Astrocyte (in vitro differentiated cells and primary cell): Measurements from ENCODE around the gene SCN2B. TPM values are rescaled to one million over a fixed set of nuclear protein-coding genes. Genes with fewer than 3 reads are reported as not detected.

Source experiments
- DNase-seq: peaks from one replicate; pipeline ENCODE4 v3.0.0-alpha.2; 2010; ENCODE audit warnings: low read depth
- FAIRE-seq: peaks from 2 replicates; lab custom pipeline; 2011; peaks lifted over from hg19 to GRCh38; lab: Jason Lieb, UNC
- H2AFZ ChIP-seq: 2 replicates; pipeline ENCODE4 v1.6.0; 2012; ENCODE audit warnings: low read depth, low read length, inconsistent platforms
- H3K27ac ChIP-seq: 2 replicates; pipeline ENCODE4 v1.5.1; 2011; ENCODE audit warnings: low read depth, low read length, inconsistent platforms
- H3K27me3 ChIP-seq: 2 replicates; pipeline ENCODE4 v1.6.0; 2011; ENCODE audit warnings: low read length, inconsistent platforms; ENCODE audit not compliant: insufficient read depth
- H3K36me3 ChIP-seq: 2 replicates; pipeline ENCODE4 v1.5.1; 2011; ENCODE audit warnings: low read length, inconsistent platforms; ENCODE audit not compliant: insufficient read depth
- H3K4me1 ChIP-seq: 2 replicates; pipeline ENCODE4 v1.5.1; 2011; ENCODE audit warnings: low read length, inconsistent platforms; ENCODE audit not compliant: insufficient read depth
- H3K4me2 ChIP-seq: 2 replicates; pipeline ENCODE4 v1.6.0; 2012; ENCODE audit warnings: low read length, inconsistent platforms
- H3K4me3 ChIP-seq: 2 replicates; pipeline ENCODE4 v1.5.1; 2011; ENCODE audit warnings: low read depth, mild to moderate bottlenecking, low read length, inconsistent platforms; ENCODE audit not compliant: insufficient read depth
- H3K79me2 ChIP-seq: 2 replicates; pipeline ENCODE4 v1.6.0; 2012; ENCODE audit warnings: mild to moderate bottlenecking, low read length, inconsistent platforms; ENCODE audit not compliant: insufficient read depth
- H3K9ac ChIP-seq: 2 replicates; pipeline ENCODE4 v1.6.0; 2012; ENCODE audit warnings: mild to moderate bottlenecking, low read length, inconsistent platforms
- H3K9me3 ChIP-seq: 2 replicates; pipeline ENCODE4 v1.5.1; 2012; ENCODE audit warnings: low read depth, mild to moderate bottlenecking, low read length, inconsistent platforms; ENCODE audit not compliant: insufficient read depth
- H4K20me1 ChIP-seq: 2 replicates; pipeline ENCODE4 v1.6.0; 2012; ENCODE audit warnings: low read length, inconsistent platforms; ENCODE audit not compliant: insufficient read depth
- H3K27ac Mint-ChIP-seq: one replicate; pipeline ENCODE4 v1.8.0; 2021; ENCODE audit warnings: mild to moderate bottlenecking, mixed read lengths; ENCODE audit not compliant: unreplicated experiment
- H3K27me3 Mint-ChIP-seq: one replicate; pipeline ENCODE4 v1.8.0; 2021; ENCODE audit warnings: low read depth, mixed read lengths; ENCODE audit not compliant: unreplicated experiment
- H3K36me3 Mint-ChIP-seq: one replicate; pipeline ENCODE4 v1.8.0; 2021; ENCODE audit warnings: low read depth, mixed read lengths; ENCODE audit not compliant: unreplicated experiment
- H3K4me1 Mint-ChIP-seq: one replicate; pipeline ENCODE4 v1.8.0; 2021; ENCODE audit warnings: low read depth, mixed read lengths; ENCODE audit not compliant: unreplicated experiment
- H3K4me3 Mint-ChIP-seq: one replicate; pipeline ENCODE4 v1.8.0; 2021; ENCODE audit warnings: mild to moderate bottlenecking, moderate library complexity, mixed read lengths; ENCODE audit not compliant: unreplicated experiment
- H3K9me3 Mint-ChIP-seq: one replicate; pipeline ENCODE4 v1.8.0; 2021; ENCODE audit warnings: mild to moderate bottlenecking, mixed read lengths; ENCODE audit not compliant: unreplicated experiment
- CTCF ChIP-seq: IDR thresholded peaks from 2 replicates; pipeline ENCODE4 v1.5.1; 2011; ENCODE audit warnings: low read depth, mild to moderate bottlenecking, inconsistent platforms, low read length, moderate library complexity; ENCODE audit not compliant: insufficient read depth
- EZH2 ChIP-seq: IDR thresholded peaks from 2 replicates; pipeline ENCODE4 v1.6.1; 2012; ENCODE audit warnings: mild to moderate bottlenecking, low read length, inconsistent platforms; ENCODE audit not compliant: insufficient read depth
- total RNA-seq: library from RNA; stranded (reverse); gene quantifications from 2 replicates; pipeline ENCODE4 v1.2.1, GENCODE V29; 2021

The SCN2B gene
- total RNA-seq, 1 donor from 2014 or later, result 0.18 TPM

GRCh38 chr11:118152020-118152551, 24.4 kb downstream of the SCN2B start:
- H3K9ac ChIP-seq, result peak overlapping the region; percentile 27
- H3K36me3 ChIP-seq, result no peaks in the 10 kb centered on the region
- no peaks in the 10 kb centered on the region for H3K36me3 Mint-ChIP-seq
- no peaks in the 10 kb centered on the region for H3K9me3 Mint-ChIP-seq
- H3K4me1 Mint-ChIP-seq, result no peaks in the 10 kb centered on the region
- H3K27me3 Mint-ChIP-seq, result peaks cover 87% of the 10 kb centered on the region
- peak overlapping the region; percentile 71 for H2AFZ ChIP-seq
- FAIRE-seq (no peak), DNase-seq (no peak)
- H3K27ac Mint-ChIP-seq, result no peak overlapping the region
- TF ChIP-seq EZH2, result no peak
- TF ChIP-seq CTCF, result no peak
- H3K4me3 ChIP-seq, result peak overlapping the region; percentile 52
- peak overlapping the region; percentile 90 for H3K4me2 ChIP-seq
- peak overlapping the region; percentile 67 for H3K4me3 Mint-ChIP-seq
- no peaks in the 10 kb centered on the region for H3K79me2 ChIP-seq
- no peaks in the 10 kb centered on the region for H3K9me3 ChIP-seq
- no peaks in the 10 kb centered on the region for H4K20me1 ChIP-seq
- H3K27me3 ChIP-seq, result peaks cover 52% of the 10 kb centered on the region
- peaks cover 12% of the 10 kb centered on the region for H3K4me1 ChIP-seq
- H3K27ac ChIP-seq, result no peak overlapping the region

- Histone ChIP-seq H3K4me1 (peaks cover 12% of the 10 kb centered on the region), H3K27ac (no peak overlapping the region), H3K9me3 (no peaks in the 10 kb centered on the region), H3K79me2 (no peaks in the 10 kb centered on the region), H3K27me3 (peaks cover 47% of the 10 kb centered on the region), H3K9ac (no peak overlapping the region), H4K20me1 (no peaks in the 10 kb centered on the region), H3K36me3 (no peaks in the 10 kb centered on the region), H3K4me3 (no peak overlapping the region), H2AFZ (no peak overlapping the region), H3K4me2 (peak overlapping the region; percentile 90)
- H3K27me3 Mint-ChIP-seq, result peaks cover 84% of the 10 kb centered on the region
- no peak for TF ChIP-seq EZH2
- H3K9me3 Mint-ChIP-seq, result no peaks in the 10 kb centered on the region
- H3K4me1 Mint-ChIP-seq, result peaks cover under 1% of the 10 kb centered on the region
- DNase-seq (peak; percentile 50), FAIRE-seq (no peak)
- H3K36me3 Mint-ChIP-seq, result no peaks in the 10 kb centered on the region
- no peak overlapping the region for H3K4me3 Mint-ChIP-seq
- no peak overlapping the region for H3K27ac Mint-ChIP-seq
Measured at GRCh38 chr11:118151431-118151830, 25.0 kb downstream of the SCN2B start.

- no peaks in the 10 kb centered on the region for H3K9me3 Mint-ChIP-seq
Measured at GRCh38 chr11:118149493-118149892, 26.9 kb downstream of the SCN2B start.

More at GRCh38 chr11:118149493-118149892, 26.9 kb downstream of the SCN2B start:
- Mint-ChIP-seq H3K4me3 (no peak overlapping the region), H3K27me3 (peaks cover 73% of the 10 kb centered on the region), H3K36me3 (no peaks in the 10 kb centered on the region), H3K4me1 (peaks cover 2% of the 10 kb centered on the region), H3K27ac (no peak overlapping the region)
- Histone ChIP-seq H3K4me3 (no peak overlapping the region), H3K9ac (no peak overlapping the region), H3K9me3 (no peaks in the 10 kb centered on the region), H3K27me3 (peaks cover 30% of the 10 kb centered on the region), H3K27ac (no peak overlapping the region), H3K36me3 (no peaks in the 10 kb centered on the region), H2AFZ (no peak overlapping the region), H4K20me1 (no peaks in the 10 kb centered on the region), H3K79me2 (no peaks in the 10 kb centered on the region), H3K4me2 (no peak overlapping the region), H3K4me1 (peaks cover 12% of the 10 kb centered on the region)
- no peak for TF ChIP-seq CTCF
- no peak for TF ChIP-seq EZH2
- DNase-seq, result no peak
- FAIRE-seq, result no peak
